ENCODE data around the gene MS4A6E.

The MS4A6E gene

GRCh38 chr11:60375316-60375715 is 48.3 kb downstream of the MS4A6E start:
- DNase-seq (ENCODE audit: low spot score) = no peak

GRCh38 chr11:60376601-60377000 is 49.5 kb downstream of the MS4A6E start:
- DNase-seq (ENCODE audit: low spot score) = no peak

- no peak for DNase-seq (ENCODE audit: low spot score)
Measured at GRCh38 chr11:60377401-60378136, 50.5 kb downstream of the MS4A6E start.

- DNase-seq (ENCODE audit: low spot score) = no peak
Measured at GRCh38 chr11:60378354-60378753, 51.3 kb downstream of the MS4A6E start, which contains the start of gene MS4A7. Gene MS4A7, plus strand, starts transcription at chr11:60378532. Its CDS starts 4,610 bp downstream, at chr11:60383142.

- no peak for DNase-seq (ENCODE audit: low spot score)
Measured at GRCh38 chr11:60389279-60389910, 62.3 kb downstream of the MS4A6E start.

GRCh38 chr11:60390419-60390818 is 63.4 kb downstream of the MS4A6E start:
- no peak for DNase-seq (ENCODE audit: low spot score)

Measured in cerebellar cortex (tissue), 1 donor.